DOHH2 (cell line): ENCODE results near the gene ADGB.

Experiments
- H3F3A ChIP-seq: fragments of 200-600 bp; sonication (generic), shearing (Covaris generic); 2 replicates; pipeline ENCODE4 v1.6.0; 2016; ENCODE audit warnings: antibody characterized with exemption, mild to moderate bottlenecking; ENCODE audit not compliant: control insufficient read depth, insufficient read depth
- H3K27ac ChIP-seq: fragments of 200-600 bp; sonication (generic); 2 replicates; pipeline ENCODE4 v1.5.1; 2014; ENCODE audit warnings: low read depth, mild to moderate bottlenecking, low read length, moderate library complexity
- H3K27me3 ChIP-seq: fragments of 200-600 bp; sonication (generic); 2 replicates; pipeline ENCODE4 v1.6.1; 2014; ENCODE audit warnings: mild to moderate bottlenecking, low read length, mixed read lengths; ENCODE audit not compliant: control insufficient read depth
- H3K36me3 ChIP-seq: fragments of 200-600 bp; sonication (generic); 2 replicates; pipeline ENCODE4 v1.6.1; 2014; ENCODE audit warnings: mild to moderate bottlenecking, low read length, moderate library complexity, mixed read lengths; ENCODE audit not compliant: control insufficient read depth
- H3K4me1 ChIP-seq: fragments of 200-600 bp; sonication (generic); 2 replicates; pipeline ENCODE4 v1.6.1; 2014; ENCODE audit warnings: mild to moderate bottlenecking, low read length, mixed read lengths; ENCODE audit not compliant: control insufficient read depth
- H3K4me2 ChIP-seq: fragments of 200-600 bp; sonication (generic); 2 replicates; pipeline ENCODE4 v1.6.0; 2014; ENCODE audit warnings: mild to moderate bottlenecking, low read length, moderate library complexity
- H3K4me3 ChIP-seq: fragments of 200-600 bp; sonication (generic); 2 replicates; pipeline ENCODE4 v1.5.1; 2014; ENCODE audit warnings: mild to moderate bottlenecking, low read length, mixed read lengths
- H3K79me2 ChIP-seq: fragments of 200-600 bp; sonication (generic); 2 replicates; pipeline ENCODE4 v1.6.1; 2014; ENCODE audit warnings: mild to moderate bottlenecking, low read length, mixed read lengths; ENCODE audit not compliant: control insufficient read depth
- H3K9me2 ChIP-seq: fragments of 200-600 bp; sonication (generic); replicated peaks from 2 replicates; pipeline ENCODE4 v1.6.1; 2014; ENCODE audit warnings: mild to moderate bottlenecking, low read length, mixed read lengths; ENCODE audit not compliant: control insufficient read depth
- H3K9me3 ChIP-seq: fragments of 200-600 bp; sonication (generic); 2 replicates; pipeline ENCODE4 v1.6.1; 2014; ENCODE audit warnings: antibody characterized with exemption, low read length, mixed read lengths; ENCODE audit not compliant: control insufficient read depth, insufficient read depth
- H4K20me1 ChIP-seq: fragments of 200-600 bp; sonication (generic); 2 replicates; pipeline ENCODE4 v1.6.0; 2014; ENCODE audit warnings: low read depth, mild to moderate bottlenecking, antibody characterized with exemption, low read length, moderate library complexity; ENCODE audit not compliant: control insufficient read depth, insufficient read depth
- EZH2phosphoT487 ChIP-seq: fragments of 200-600 bp; sonication (generic); IDR thresholded peaks from 2 replicates; pipeline ENCODE4 v1.6.1; 2017; ENCODE audit warnings: borderline replicate concordance, mild to moderate bottlenecking, antibody characterized with exemption, low read length, moderate library complexity, mixed read lengths
- TF ChIP-seq, protein P1 (sequence below): fragments of 200-600 bp; sonication (generic); IDR thresholded peaks from one replicate; pipeline ENCODE4 v1.5.1; 2014; ENCODE audit warnings: antibody characterized with exemption, mild to moderate bottlenecking, low read depth, low read length; ENCODE audit not compliant: poor library complexity, severe bottlenecking

ADGB gene

DNA sequence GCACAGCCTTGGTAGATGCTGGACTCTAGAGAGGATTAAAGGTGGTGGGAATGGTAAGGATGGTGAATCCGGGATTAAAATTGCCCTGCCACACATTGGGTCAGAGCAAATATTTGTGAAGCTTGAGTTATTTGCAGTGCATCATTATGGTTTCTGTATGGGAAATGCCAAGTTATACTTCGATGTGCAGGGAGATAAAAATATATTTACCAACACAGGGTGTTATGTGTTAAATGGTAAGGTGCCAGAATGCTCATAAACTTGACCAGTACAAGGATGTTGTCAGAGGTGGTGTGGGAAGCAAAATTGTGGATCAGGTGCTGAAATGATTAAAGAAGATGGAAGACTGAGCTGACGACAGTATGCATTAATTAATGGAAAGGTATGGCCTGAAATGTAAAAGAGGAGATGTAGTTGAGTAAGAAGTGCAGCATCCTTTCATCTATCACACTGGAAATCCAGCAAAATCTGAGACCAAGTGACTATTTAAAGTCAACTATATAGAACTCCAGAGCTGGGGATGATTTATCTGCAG is 262.3 kb downstream of the ADGB start:
- H3K36me3 ChIP-seq: no peaks in the 10 kb centered on the region
- H3K4me3 ChIP-seq: no peak overlapping the region
- H3K27ac ChIP-seq: no peak overlapping the region
- no peak for TF ChIP-seq EZH2phosphoT487
- TF ChIP-seq, protein P1, sequence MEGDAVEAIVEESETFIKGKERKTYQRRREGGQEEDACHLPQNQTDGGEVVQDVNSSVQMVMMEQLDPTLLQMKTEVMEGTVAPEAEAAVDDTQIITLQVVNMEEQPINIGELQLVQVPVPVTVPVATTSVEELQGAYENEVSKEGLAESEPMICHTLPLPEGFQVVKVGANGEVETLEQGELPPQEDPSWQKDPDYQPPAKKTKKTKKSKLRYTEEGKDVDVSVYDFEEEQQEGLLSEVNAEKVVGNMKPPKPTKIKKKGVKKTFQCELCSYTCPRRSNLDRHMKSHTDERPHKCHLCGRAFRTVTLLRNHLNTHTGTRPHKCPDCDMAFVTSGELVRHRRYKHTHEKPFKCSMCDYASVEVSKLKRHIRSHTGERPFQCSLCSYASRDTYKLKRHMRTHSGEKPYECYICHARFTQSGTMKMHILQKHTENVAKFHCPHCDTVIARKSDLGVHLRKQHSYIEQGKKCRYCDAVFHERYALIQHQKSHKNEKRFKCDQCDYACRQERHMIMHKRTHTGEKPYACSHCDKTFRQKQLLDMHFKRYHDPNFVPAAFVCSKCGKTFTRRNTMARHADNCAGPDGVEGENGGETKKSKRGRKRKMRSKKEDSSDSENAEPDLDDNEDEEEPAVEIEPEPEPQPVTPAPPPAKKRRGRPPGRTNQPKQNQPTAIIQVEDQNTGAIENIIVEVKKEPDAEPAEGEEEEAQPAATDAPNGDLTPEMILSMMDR: no peak
- no peak overlapping the region for H3K4me2 ChIP-seq
- no peaks in the 10 kb centered on the region for H3K79me2 ChIP-seq
- no peaks in the 10 kb centered on the region for H4K20me1 ChIP-seq
- H3K9me2 ChIP-seq: no peaks in the 10 kb centered on the region
- H3K9me3 ChIP-seq: no peaks in the 10 kb centered on the region
- H3K4me1 ChIP-seq: peaks cover 4% of the 10 kb centered on the region; the same call in 1 of the 2 replicates
- no peaks in the 10 kb centered on the region for H3F3A ChIP-seq
- H3K27me3 ChIP-seq: no peaks in the 10 kb centered on the region

- Histone ChIP-seq H3K4me3 (no peak overlapping the region), H3K79me2 (no peaks in the 10 kb centered on the region)
Measured at GRCh38 chr6:146861716-146862115, 262.9 kb downstream of the ADGB start.

GRCh38 chr6:146862508-146862919 is 263.7 kb downstream of the ADGB start:
- no peak overlapping the region for H3K27ac ChIP-seq
- TF ChIP-seq EZH2phosphoT487: no peak
- TF ChIP-seq, protein P1: no peak
- no peaks in the 10 kb centered on the region for H3K9me2 ChIP-seq
- peaks cover 3% of the 10 kb centered on the region; the same call in 1 of the 2 replicates for H3K4me1 ChIP-seq
- no peak overlapping the region for H3K4me2 ChIP-seq
- no peaks in the 10 kb centered on the region for H3K79me2 ChIP-seq
- H3F3A ChIP-seq: no peaks in the 10 kb centered on the region
- no peak overlapping the region for H3K4me3 ChIP-seq
- no peaks in the 10 kb centered on the region for H3K27me3 ChIP-seq
- no peaks in the 10 kb centered on the region for H4K20me1 ChIP-seq
- H3K9me3 ChIP-seq: no peaks in the 10 kb centered on the region
- H3K36me3 ChIP-seq: no peaks in the 10 kb centered on the region

More at GRCh38 chr6:146861716-146862115, 262.9 kb downstream of the ADGB start:
- Histone ChIP-seq H3K36me3 (no peaks in the 10 kb centered on the region), H4K20me1 (no peaks in the 10 kb centered on the region), H3K4me1 (peaks cover 4% of the 10 kb centered on the region; the same call in 1 of the 2 replicates), H3F3A (no peaks in the 10 kb centered on the region), H3K4me2 (no peak overlapping the region), H3K9me3 (no peaks in the 10 kb centered on the region), H3K9me2 (no peaks in the 10 kb centered on the region), H3K27me3 (no peaks in the 10 kb centered on the region), H3K27ac (no peak overlapping the region)
- TF ChIP-seq, protein P1: no peak
- TF ChIP-seq EZH2phosphoT487: no peak
